Right lobe of liver (tissue), 6 donors: ENCODE measurements around the gene RBM26. TPM values are rescaled to one million over a fixed set of nuclear protein-coding genes. Genes with fewer than 3 reads are reported as not detected.

Experiments
- ATAC-seq, 4 donors: fragments of 200-7000 bp; cut with Tn5 transposase; one replicate each; pipeline ENCODE4 v1.9.1; 2020; ENCODE audit warnings: mild to moderate bottlenecking in 4 of 4, moderate library complexity in 4 of 4
- DNase-seq, 3 donors: peaks; one replicate each; pipeline ENCODE4 v3.0.0-alpha.2; 2020
- H3K27ac ChIP-seq, 3 donors: fragments of 200-600 bp; one replicate each; pipeline ENCODE4 v1.8.0; 2022
- H3K27me3 ChIP-seq, 2 donors: fragments of 200-600 bp; one replicate each; pipeline ENCODE4 v1.8.0; 2022
- H3K36me3 ChIP-seq, 4 donors: fragments of 200-600 bp; sonication (generic) in 1 of 4; one replicate each; pipeline versions ENCODE4 v1.5.1 to v1.8.0; 2017 to 2022; ENCODE audit warnings: control low read depth in 1 of 4
- H3K4me1 ChIP-seq, 4 donors: fragments of 200-600 bp; sonication (generic) in 1 of 4; one replicate each; pipeline versions ENCODE4 v1.5.1 to v1.8.0; 2017 to 2022; ENCODE audit warnings: control low read depth in 1 of 4
- H3K4me3 ChIP-seq, 3 donors: fragments of 200-600 bp; one replicate each; pipeline ENCODE4 v1.8.0; 2022
- H3K9me3 ChIP-seq, 4 donors: fragments of 200-600 bp; sonication (generic) in 1 of 4; one replicate each; pipeline versions ENCODE4 v1.5.1 to v1.8.0; 2017 to 2022; ENCODE audit warnings: control low read depth in 1 of 4
- POLR2A ChIP-seq: fragments of 450-650 bp; IDR thresholded peaks from one replicate; pipeline ENCODE4 v1.6.1; 2017; ENCODE audit warnings: antibody characterized with exemption, mild to moderate bottlenecking
- WGBS: methylation state at CpG from one replicate; pipeline ENCODE4 v1.1.6; 2018; ENCODE audit warnings: low coverage, low lambda C conversion rate; ENCODE audit not compliant: insufficient coverage; ENCODE audit errors: missing lambda C conversion rate; 5-methylcytosine and 5-hydroxymethylcytosine counted together
- intact Hi-C, 2 donors: fragments of 100-400 bp; cut with DNase I; formaldehyde crosslinking; loops; one replicate each; pipeline versions ENCODE4 v1.11.2 to v1.14.1; 2022
- total RNA-seq, 6 experiments: library from RNA; depleted of rRNA in 2 of 6; stranded (reverse); fragments of >200 nt in 2 of 6; fragmentation: NEBNext Ultra II Directional in 3 of 6; extraction: Animal tissue kit (Norgen Biotek cat#: 25700) in 3 of 6; gene quantifications; one replicate each; pipeline versions ENCODE4 v1.1.0 to v1.2.4, GENCODE V29; 2016 to 2023
- TF ChIP-seq, protein P1 (sequence below), 4 donors: fragments of 200-600 bp in 3 of 4; fragments of 450-650 bp in 1 of 4; IDR thresholded peaks; one replicate each; pipeline versions ENCODE4 v1.5.1 to v1.8.0; 2016 to 2022; ENCODE audit warnings: antibody characterized with exemption in 4 of 4, mild to moderate bottlenecking in 2 of 4
- donor health status: DM: no; HTN: yes; CAD: no.
- donor health status: DM: no; HTN: no; CAD: no.
- donor health status: DM: no; HTN: no; CAD: no.
- donor health status: DM: no; HTN: yes; CAD: no.
- donor health status: DM: no; HTN: yes; CAD: no.

The RBM26 gene
- total RNA-seq, 6 experiments from 2014 or later = 12.9 to 16.7 (median 15.1) TPM

DNA sequence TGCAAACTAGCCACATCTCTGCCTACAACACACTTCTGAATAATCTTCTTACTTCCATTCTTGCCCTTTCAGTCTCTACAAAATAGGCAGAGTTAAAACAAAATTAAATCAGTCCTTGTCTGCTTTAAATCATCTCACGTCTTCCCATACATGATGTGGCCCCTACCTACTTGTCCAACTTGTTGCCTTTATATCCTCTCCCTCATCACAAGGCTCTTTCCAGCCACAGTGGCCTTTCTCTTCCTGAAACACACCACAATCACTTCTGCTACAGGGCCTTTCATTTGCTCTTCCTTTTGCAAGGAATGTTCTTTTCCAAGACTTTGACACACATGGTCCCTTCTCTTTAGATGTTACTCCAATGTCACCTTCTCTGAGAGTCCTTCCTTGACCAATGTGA is 1.7 kb downstream of the RBM26 start:
- Histone ChIP-seq H3K27me3 (no peaks in the 10 kb centered on the region), H3K4me3 (peak overlapping the region; percentile 82 to 85 (median 84)), H3K9me3 (no peaks in the 10 kb centered on the region), H3K27ac (no peak overlapping the region), H3K4me1 (peaks cover 0 to 48% (median 12%) of the 10 kb centered on the region in 4 donors), H3K36me3 (no peaks in the 10 kb centered on the region)
- no peak for DNase-seq
- ATAC-seq = no peak
- intact Hi-C loops = no loop called here
- 36% methylated on average over 1 of the region's 1 CpG for WGBS
- TF ChIP-seq, protein P1, sequence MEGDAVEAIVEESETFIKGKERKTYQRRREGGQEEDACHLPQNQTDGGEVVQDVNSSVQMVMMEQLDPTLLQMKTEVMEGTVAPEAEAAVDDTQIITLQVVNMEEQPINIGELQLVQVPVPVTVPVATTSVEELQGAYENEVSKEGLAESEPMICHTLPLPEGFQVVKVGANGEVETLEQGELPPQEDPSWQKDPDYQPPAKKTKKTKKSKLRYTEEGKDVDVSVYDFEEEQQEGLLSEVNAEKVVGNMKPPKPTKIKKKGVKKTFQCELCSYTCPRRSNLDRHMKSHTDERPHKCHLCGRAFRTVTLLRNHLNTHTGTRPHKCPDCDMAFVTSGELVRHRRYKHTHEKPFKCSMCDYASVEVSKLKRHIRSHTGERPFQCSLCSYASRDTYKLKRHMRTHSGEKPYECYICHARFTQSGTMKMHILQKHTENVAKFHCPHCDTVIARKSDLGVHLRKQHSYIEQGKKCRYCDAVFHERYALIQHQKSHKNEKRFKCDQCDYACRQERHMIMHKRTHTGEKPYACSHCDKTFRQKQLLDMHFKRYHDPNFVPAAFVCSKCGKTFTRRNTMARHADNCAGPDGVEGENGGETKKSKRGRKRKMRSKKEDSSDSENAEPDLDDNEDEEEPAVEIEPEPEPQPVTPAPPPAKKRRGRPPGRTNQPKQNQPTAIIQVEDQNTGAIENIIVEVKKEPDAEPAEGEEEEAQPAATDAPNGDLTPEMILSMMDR (IDR thresholded peaks at IDR 0.05) = no peak
- no peak for TF ChIP-seq POLR2A

DNA sequence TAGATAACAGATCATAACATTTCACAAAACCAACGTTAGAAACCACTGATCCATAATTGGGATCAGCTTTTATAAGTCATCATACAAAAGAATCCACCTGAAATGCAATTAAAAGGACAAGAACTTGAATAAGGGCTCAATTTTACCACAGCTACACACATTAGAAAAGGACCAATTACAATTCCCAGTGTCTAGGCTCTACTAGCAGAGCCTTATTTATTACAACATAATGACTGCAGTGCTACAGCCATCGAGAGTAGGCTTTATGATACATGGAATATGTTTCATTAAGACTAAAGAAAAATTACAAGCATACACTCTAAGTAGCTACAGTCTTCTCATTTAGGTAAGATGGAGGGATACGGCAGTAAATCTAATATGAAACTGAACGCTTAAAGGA is 2.9 kb downstream of the RBM26 start:
- H3K9me3 ChIP-seq = no peaks in the 10 kb centered on the region
- ATAC-seq (no peak), DNase-seq (no peak)
- intact Hi-C loops = no loop called here
- WGBS = 58% methylated on average over 4 of the region's 4 CpGs
- TF ChIP-seq POLR2A = no peak
- no peaks in the 10 kb centered on the region for H3K36me3 ChIP-seq
- H3K27ac ChIP-seq = no peak overlapping the region
- peaks cover 0 to 44% (median 12%) of the 10 kb centered on the region in 4 donors for H3K4me1 ChIP-seq
- no peak overlapping the region for H3K4me3 ChIP-seq
- no peaks in the 10 kb centered on the region for H3K27me3 ChIP-seq

DNA sequence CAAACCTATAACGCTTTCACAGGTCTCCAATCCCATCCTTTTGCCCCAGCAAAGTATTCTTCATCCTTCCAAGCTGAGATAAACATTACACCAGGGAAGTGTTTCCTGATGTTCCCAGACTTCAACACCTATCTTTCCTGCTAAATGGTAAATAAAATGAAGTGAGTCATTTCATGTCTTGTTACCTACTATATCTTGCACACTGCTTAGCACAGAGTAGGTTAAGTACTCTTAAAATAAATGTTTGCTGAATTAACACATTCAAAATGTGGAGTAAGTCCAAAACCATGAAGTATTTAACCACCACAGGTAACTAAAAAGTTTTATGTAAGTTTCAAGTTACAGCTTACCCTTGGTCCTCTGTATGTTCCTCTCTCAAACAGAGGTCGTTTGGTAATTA is 3.4 kb downstream of the RBM26 start:
- intact Hi-C loops = no loop called here
- Histone ChIP-seq H3K27ac (no peak overlapping the region), H3K9me3 (no peaks in the 10 kb centered on the region), H3K36me3 (no peaks in the 10 kb centered on the region), H3K27me3 (no peaks in the 10 kb centered on the region), H3K4me3 (no peak overlapping the region), H3K4me1 (peaks cover 0 to 44% (median 11%) of the 10 kb centered on the region in 4 donors)
- no peak for DNase-seq
- peak in 1 of 4 donors; percentile 22 for ATAC-seq
- 43% methylated on average over 2 of the region's 2 CpGs for WGBS
- TF ChIP-seq POLR2A = no peak
- TF ChIP-seq, protein P1 (IDR thresholded peaks at IDR 0.05) = no peak

DNA sequence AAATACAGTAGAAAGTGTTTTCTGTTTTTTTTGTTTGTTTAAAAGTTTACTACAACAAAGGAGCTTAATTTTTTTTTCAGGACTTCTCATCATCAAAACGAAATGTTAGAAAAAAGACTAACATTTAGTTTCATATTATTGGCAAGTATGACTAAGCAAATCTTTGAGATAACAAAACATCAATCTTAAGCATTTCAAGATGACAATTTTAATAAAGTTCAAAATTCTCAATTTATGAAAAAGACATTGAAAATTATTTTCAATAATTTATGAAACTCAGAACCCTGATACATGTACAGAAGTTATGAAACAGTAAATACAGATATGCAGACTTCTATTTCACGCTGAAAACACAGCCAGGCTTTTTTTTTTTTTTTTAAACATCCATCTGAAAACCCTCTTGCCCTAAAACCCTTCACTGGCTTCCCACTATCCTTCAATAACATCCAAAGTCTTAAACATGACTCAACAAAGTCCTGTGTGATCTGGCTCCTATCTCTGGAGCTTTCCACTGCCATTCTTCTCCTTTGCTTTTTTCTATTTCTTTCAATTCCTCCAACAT is 3.9 kb downstream of the RBM26 start:
- intact Hi-C loops = no loop called here
- H3K9me3 ChIP-seq = no peaks in the 10 kb centered on the region
- H3K4me3 ChIP-seq = no peak overlapping the region
- TF ChIP-seq, protein P1 (IDR thresholded peaks at IDR 0.05) = no peak
- no peak for TF ChIP-seq POLR2A
- DNase-seq = no peak
- H3K4me1 ChIP-seq = peaks cover 0 to 40% (median 9%) of the 10 kb centered on the region in 4 donors
- no peak overlapping the region for H3K27ac ChIP-seq
- no peaks in the 10 kb centered on the region for H3K36me3 ChIP-seq
- no peak for ATAC-seq
- H3K27me3 ChIP-seq = no peaks in the 10 kb centered on the region
- WGBS = 47% methylated on average over 2 of the region's 2 CpGs

DNA sequence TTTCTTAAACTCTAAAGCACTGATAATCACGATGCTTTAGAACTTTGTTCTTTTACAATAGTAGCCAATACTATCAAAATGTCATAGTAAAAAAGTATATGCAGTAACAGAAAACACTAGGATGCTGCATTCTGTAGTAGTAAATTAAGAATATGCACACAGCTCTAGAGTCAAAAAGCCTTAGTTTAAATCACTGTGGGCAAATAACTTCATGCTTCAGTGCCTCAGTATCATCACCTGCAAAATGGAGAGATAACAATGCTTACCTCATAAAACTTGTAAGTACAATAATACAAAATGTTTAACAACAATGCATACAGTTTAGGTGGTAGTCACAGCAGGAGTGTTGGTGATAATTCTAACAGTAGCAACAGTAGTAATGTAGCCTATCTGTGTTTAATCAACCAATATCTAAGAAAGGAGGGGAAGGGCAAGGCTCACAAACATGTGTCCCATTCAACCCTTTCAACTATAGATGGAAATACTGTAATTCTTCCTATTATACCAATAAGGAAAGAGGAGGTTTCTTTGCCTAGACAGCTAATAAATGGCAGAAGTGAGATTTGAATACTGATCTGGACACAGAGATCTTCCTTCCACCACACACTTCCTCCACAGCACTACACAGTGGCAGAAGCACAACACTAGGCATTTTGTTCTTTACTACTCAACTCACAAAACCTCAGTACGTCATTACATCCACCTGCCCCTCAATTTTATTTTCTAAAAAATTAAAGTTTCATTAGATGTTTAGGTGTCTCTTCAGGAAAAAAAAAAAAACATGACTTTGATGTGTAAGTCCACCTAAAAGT is 4.6 kb downstream of the RBM26 start:
- peaks cover 0 to 35% (median 7%) of the 10 kb centered on the region in 4 donors for H3K4me1 ChIP-seq
- H3K27ac ChIP-seq = no peak overlapping the region
- no peak for ATAC-seq

More for the DNA sequence above, 4.6 kb downstream of the RBM26 start:
- intact Hi-C loops = no loop called here
- 35% methylated on average over 2 of the region's 2 CpGs for WGBS
- Histone ChIP-seq H3K36me3 (no peaks in the 10 kb centered on the region), H3K4me3 (no peak overlapping the region), H3K27me3 (no peaks in the 10 kb centered on the region), H3K9me3 (no peaks in the 10 kb centered on the region)
- no peak for DNase-seq
- TF ChIP-seq POLR2A = no peak
- TF ChIP-seq, protein P1 (IDR thresholded peaks at IDR 0.05) = no peak
